HepG2 (cell line): ENCODE measurements around the gene GLDN. TPM values are rescaled to one million over a fixed set of nuclear protein-coding genes. Genes with fewer than 3 reads are reported as not detected.

Experiments
- ATRX ChIP-seq: sonication (generic); formaldehyde crosslinking; IDR thresholded peaks from 2 replicates; pipeline ENCODE4 v1.4.0; 2020; ENCODE audit warnings: missing genetic modification reagents, borderline replicate concordance
- ETV5 ChIP-seq: IDR thresholded peaks from 2 replicates; pipeline ENCODE4 v1.6.1; 2018; ENCODE audit warnings: missing biosample characterization, missing genetic modification reagents, inconsistent platforms, borderline replicate concordance
- MLXIP ChIP-seq: sonication (generic); formaldehyde crosslinking; IDR thresholded peaks from 2 replicates; pipeline ENCODE4 v1.9.0; 2021; ENCODE audit warnings: missing genetic modification reagents, borderline replicate concordance
- ZBTB37 ChIP-seq: sonication (generic); formaldehyde crosslinking; IDR thresholded peaks from 2 replicates; pipeline ENCODE4 v1.4.0; 2020; ENCODE audit warnings: mild to moderate bottlenecking, missing genetic modification reagents
- ZFX ChIP-seq: sonication (generic); formaldehyde crosslinking; IDR thresholded peaks from 2 replicates; pipeline ENCODE4 v1.4.0; 2020; ENCODE audit warnings: mild to moderate bottlenecking, low read depth, missing genetic modification reagents, moderate library complexity
- ZGPAT ChIP-seq: IDR thresholded peaks from 2 replicates; pipeline ENCODE4 v1.6.1; 2016; ENCODE audit warnings: mild to moderate bottlenecking
- ZMAT3 ChIP-seq: sonication (generic); formaldehyde crosslinking; conservative IDR thresholded peaks from 2 replicates; pipeline ENCODE4 v1.7.0; 2021; ENCODE audit warnings: missing genetic modification reagents
- ZNF180 ChIP-seq: sonication (generic); formaldehyde crosslinking; IDR thresholded peaks from 2 replicates; pipeline ENCODE4 v1.4.0; 2020; ENCODE audit warnings: low read depth, missing genetic modification reagents, borderline replicate concordance
- ZNF383 ChIP-seq: sonication (generic); formaldehyde crosslinking; IDR thresholded peaks from 2 replicates; pipeline ENCODE4 v1.4.0; 2020; ENCODE audit warnings: missing genetic modification reagents, mild to moderate bottlenecking, borderline replicate concordance
- ZNF431 ChIP-seq: sonication (generic); formaldehyde crosslinking; IDR thresholded peaks from 2 replicates; pipeline ENCODE4 v1.9.0; 2022; ENCODE audit warnings: missing genetic modification reagents, low read depth, mild to moderate bottlenecking, borderline replicate concordance
- ZNF607 ChIP-seq: sonication (generic); formaldehyde crosslinking; IDR thresholded peaks from 2 replicates; pipeline ENCODE4 v1.5.1; 2020; ENCODE audit warnings: missing genetic modification reagents, mild to moderate bottlenecking, borderline replicate concordance
- ZNF713 ChIP-seq: sonication (generic); formaldehyde crosslinking; IDR thresholded peaks from 2 replicates; pipeline ENCODE4 v1.4.0; 2020; ENCODE audit warnings: mild to moderate bottlenecking, missing genetic modification reagents
- ZNF792 ChIP-seq: IDR thresholded peaks from 2 replicates; pipeline ENCODE4 v1.6.1; 2016
- ZSCAN20 ChIP-seq: sonication (generic); formaldehyde crosslinking; IDR thresholded peaks from 2 replicates; pipeline ENCODE4 v1.4.0; 2020; ENCODE audit warnings: missing genetic modification reagents, mild to moderate bottlenecking, borderline replicate concordance
- polyA plus RNA-seq, 8 experiments: library from polyadenylated mRNA; depleted of rRNA in 3 of 8; stranded (reverse) in 7 of 8; unstranded in 1 of 8; fragments of >200 nt; fragmentation: Illumina TruSeq in 4 of 8; extraction: Trizol in 4 of 8; gene quantifications; 2 replicates each; pipeline versions ENCODE4 v1.2.1 to v1.2.3, GENCODE V29; 2011 to 2016; ENCODE audit warnings: low read depth in 4 of 8, missing spikeins in 1 of 8, mixed read lengths in 1 of 8; ENCODE audit not compliant: insufficient read depth in 1 of 8
- total RNA-seq, 5 experiments: library from RNA; depleted of rRNA; stranded (reverse); fragments of >200 nt; fragmentation: Illumina TruSeq; extraction: Trizol; gene quantifications; 2 replicates each; pipeline ENCODE4 v1.2.3, GENCODE V29; 2016; ENCODE audit warnings: low read depth in 1 of 5
- TF ChIP-seq, protein P1 (sequence below): sonication (generic); formaldehyde crosslinking; IDR thresholded peaks from 2 replicates; pipeline ENCODE4 v1.8.1; 2023; ENCODE audit warnings: mild to moderate bottlenecking, missing genetic modification reagents
- TF ChIP-seq, protein P2 (sequence below): sonication (generic); formaldehyde crosslinking; conservative IDR thresholded peaks from 2 replicates; pipeline ENCODE4 v1.8.0; 2022; ENCODE audit warnings: low read depth, missing genetic modification reagents

GLDN gene
- total and polyA plus RNA-seq, 2 of the 13 experiments (the other 11 are each of a cell fraction or from before 2014, with no cell fraction given), result 0.86 to 1.0 TPM

DNA sequence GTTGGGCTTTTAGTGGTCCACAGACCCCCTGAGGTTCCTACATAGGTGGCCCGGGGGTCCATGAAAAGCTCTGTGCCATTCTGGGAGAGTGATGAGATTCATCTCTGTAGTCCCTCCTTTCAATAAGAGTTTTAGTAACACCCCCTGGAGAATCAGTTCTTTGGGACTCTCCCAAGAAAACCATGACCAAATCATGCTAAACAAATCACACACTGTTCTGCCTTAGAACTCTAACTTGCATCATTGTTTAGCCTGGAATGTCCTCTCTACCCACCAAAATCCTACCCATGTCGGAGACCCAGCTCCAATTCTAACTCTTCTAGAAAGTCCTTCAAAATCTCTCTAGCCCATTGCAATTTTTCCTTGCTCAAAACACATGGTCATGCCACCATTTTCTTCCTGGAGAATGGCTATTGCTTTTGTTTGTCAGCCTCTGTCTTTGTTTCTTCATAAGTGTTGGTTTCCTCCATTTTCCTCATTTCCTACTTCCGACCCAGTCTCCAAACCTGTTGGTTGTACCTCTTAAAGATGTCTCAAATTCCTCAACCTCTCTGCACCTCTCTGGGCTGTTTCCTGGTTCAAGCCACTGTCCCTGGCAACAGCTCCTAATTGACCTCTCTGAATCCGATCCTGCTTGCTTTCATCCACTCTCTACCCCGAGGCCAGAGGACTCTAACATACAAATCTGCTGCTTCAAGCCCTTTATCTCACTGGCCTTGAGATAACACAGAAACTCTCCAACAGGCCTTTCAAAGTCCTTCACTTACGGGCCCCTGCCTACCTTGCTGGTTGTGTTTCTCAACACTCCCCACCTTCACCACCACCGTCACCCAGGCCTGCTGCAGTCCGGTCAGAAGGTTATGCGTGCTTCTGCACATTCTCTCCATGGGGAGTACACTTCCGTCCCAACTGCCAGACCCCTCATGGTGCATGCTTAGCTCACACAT lies 26.8 kb upstream of the GLDN start (continued):
- TF ChIP-seq MLXIP (CRISPR knock-in tag) (no peak), ZNF713 (no peak), ZSCAN20 (CRISPR knock-in tag) (no peak; the same call in 1 of the 2 replicates), ZMAT3 (no peak; the same call in 1 of the 2 replicates), ZNF792 (CRISPR knock-in tag) (no peak; the same call in 1 of the 2 replicates), ZNF383 (CRISPR knock-in tag) (no peak), ZGPAT (peak; percentile 58), ZNF180 (no peak), ZBTB37 (no peak), ETV5 (CRISPR knock-in tag) (peak; percentile 76; the same call in 1 of the 2 replicates), ZFX (peak; percentile 89), ATRX (CRISPR knock-in tag) (no peak), ZNF607 (peak; percentile 20; the same call in 1 of the 2 replicates), ZNF431 (CRISPR knock-in tag) (peak; percentile 64; the same call in 1 of the 2 replicates)
- TF ChIP-seq, protein P1, sequence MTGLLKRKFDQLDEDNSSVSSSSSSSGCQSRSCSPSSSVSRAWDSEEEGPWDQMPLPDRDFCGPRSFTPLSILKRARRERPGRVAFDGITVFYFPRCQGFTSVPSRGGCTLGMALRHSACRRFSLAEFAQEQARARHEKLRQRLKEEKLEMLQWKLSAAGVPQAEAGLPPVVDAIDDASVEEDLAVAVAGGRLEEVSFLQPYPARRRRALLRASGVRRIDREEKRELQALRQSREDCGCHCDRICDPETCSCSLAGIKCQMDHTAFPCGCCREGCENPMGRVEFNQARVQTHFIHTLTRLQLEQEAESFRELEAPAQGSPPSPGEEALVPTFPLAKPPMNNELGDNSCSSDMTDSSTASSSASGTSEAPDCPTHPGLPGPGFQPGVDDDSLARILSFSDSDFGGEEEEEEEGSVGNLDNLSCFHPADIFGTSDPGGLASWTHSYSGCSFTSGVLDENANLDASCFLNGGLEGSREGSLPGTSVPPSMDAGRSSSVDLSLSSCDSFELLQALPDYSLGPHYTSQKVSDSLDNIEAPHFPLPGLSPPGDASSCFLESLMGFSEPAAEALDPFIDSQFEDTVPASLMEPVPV, result no peak
- TF ChIP-seq, protein P2, sequence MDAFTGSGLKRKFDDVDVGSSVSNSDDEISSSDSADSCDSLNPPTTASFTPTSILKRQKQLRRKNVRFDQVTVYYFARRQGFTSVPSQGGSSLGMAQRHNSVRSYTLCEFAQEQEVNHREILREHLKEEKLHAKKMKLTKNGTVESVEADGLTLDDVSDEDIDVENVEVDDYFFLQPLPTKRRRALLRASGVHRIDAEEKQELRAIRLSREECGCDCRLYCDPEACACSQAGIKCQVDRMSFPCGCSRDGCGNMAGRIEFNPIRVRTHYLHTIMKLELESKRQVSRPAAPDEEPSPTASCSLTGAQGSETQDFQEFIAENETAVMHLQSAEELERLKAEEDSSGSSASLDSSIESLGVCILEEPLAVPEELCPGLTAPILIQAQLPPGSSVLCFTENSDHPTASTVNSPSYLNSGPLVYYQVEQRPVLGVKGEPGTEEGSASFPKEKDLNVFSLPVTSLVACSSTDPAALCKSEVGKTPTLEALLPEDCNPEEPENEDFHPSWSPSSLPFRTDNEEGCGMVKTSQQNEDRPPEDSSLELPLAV (CRISPR knock-in tag), result no peak
